ENCODE results near the gene MRPS21.

MRPS21 gene

GRCh38 chr1:150293433-150294253, at the start of gene MRPS21:
MRPS21 (plus strand) TSS chr1:150293861; CDS start chr1:150294367, 506 bp downstream.
- DNase-seq = peak; percentile 87

DNA sequence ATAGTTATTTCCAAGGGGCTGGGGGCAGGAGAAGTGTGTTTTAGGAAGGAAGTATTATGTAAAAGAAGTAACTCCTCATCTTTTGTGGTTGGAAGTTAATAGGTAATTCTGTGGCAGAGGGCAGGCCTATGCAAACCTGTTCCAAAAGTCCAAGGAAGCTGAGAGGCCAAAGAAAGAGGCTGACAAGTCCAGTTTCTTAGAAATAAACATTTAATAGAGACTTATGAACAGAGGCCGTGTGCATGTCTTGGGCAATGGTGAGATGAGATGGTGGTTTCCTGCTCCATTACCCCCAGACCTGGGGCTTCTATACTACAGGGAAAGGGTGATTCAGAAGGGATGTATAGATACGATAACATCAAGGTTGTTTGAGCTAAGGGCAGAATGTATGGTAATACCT, 43.7 kb upstream of the MRPS21 start:
- no peak for DNase-seq

DNA sequence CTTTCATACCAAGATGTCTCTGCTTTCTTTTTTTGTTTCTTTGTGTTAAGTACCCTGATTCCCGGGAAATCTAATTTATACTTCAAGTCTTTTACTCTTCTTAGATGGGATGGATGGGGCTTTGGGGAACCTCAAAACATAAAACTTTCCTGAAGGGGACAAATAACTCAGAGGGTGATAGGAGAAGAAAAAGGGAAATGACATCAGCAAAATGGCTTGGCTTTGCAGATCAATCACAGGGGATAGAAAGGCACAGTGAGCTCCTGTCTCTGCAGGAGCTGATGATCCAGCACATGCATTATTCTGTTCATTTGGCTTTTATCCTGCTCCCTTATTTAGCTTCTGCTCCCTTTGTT, 37.5 kb upstream of the MRPS21 start:
- no peak for DNase-seq

GRCh38 chr1:150256554-150257341, 36.9 kb upstream of the MRPS21 start:
- no peak for DNase-seq

GRCh38 chr1:150257624-150258585, 35.8 kb upstream of the MRPS21 start, which contains the start of gene CA14:
CA14 (plus strand) TSS chr1:150257774; CDS start chr1:150258129, 355 bp downstream.
- no peak for DNase-seq

- no peak for DNase-seq
Observed at GRCh38 chr1:150259217-150259616, 34.4 kb upstream of the MRPS21 start.

DNA sequence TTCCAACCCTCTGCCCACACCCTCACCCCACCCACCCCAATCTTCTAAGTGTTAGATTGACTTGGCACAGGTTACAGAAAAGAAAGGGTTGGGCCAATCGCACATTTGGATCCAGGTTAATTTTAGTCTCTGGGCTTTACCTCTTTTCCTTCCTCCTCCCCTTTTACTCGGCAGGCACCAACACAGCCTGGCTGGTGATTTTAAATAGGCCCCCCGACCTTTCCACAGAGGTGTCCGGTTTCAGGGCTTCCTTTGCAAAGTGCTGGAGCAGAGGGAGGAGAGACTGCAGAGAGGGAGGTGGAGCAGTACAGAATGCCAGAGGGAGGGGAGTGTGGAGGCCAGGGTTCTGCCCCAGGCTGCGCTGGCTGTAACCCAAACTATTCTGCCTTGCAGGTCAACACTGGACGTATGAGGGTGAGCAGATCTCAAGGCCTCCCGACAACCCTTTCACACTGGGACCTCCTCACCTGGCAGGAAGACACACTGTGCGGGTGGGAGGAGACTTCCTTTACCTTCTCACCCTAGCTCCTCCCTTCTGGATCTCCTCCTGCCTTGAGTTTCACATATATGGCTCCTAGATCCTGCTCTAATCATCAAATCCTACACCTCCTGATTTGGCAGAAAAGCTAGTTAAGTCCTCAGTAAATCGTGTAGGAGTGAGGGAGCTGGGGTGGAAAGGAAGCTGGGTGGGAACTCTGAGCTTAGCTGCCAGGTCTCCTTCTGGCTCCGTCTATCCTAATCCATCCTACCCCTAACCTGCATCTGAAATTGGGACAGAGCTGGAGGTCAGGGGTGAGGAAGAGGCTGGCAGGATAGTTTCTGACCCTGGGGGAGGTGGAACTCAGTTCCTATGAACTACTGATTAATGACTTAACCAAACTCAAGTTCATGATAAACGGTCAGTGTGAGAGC, 33.6 kb upstream of the MRPS21 start:
- no peak for DNase-seq

GRCh38 chr1:150261367-150261766, 32.3 kb upstream of the MRPS21 start:
- DNase-seq = no peak

DNA sequence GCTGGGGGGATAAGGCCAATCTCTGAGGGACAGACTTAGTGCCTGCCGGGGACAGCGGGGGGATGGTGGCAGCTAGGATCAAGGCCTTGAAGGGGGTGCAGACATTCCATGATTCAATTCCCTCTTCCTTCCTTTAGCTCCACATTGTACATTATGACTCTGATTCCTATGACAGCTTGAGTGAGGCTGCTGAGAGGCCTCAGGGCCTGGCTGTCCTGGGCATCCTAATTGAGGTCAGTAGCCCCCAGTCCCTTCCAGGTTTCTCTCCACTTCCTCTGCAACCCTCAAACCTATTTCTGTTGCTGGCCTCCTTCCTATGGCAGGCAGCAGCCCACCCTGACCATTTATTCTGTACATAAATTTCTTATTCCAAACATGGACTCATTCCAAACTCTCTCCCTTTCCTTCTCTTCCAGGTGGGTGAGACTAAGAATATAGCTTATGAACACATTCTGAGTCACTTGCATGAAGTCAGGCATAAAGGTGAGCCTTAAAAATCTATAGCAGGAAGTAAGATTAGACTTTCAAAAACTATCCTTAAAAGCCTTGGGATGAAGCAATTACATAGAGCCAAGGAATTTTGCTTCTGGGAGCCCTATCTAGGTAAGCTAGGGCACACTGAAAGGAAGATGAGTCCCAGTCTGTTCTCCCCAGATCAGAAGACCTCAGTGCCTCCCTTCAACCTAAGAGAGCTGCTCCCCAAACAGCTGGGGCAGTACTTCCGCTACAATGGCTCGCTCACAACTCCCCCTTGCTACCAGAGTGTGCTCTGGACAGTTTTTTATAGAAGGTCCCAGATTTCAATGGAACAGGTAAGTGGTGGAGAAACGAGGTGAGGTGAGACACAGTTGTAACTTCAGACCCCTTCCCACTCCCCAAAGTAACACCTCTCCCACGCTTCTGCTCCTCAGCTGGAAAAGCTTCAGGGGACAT, 31.0 kb upstream of the MRPS21 start:
- no peak for DNase-seq

DNA sequence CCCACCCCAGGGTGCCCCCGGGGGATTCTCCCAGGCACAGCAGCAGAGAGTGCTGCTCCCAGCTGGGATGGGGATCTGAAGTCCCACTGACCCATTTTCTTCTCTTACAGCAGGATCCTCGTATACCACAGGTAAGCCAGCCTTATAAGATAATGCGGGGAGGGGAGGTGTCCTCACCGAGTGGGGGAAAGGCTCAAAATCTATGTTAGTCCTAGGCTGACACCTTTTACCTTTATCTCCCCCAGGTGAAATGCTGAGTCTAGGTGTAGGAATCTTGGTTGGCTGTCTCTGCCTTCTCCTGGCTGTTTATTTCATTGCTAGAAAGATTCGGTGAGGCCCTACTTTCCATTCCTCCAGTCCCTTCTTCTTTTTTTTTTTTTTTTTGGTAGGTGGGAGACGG, 30.1 kb upstream of the MRPS21 start:
- DNase-seq = no peak

- DNase-seq = no peak
Observed at GRCh38 chr1:150267896-150268295, 25.8 kb upstream of the MRPS21 start.

- peak; percentile 22 for DNase-seq
Observed at GRCh38 chr1:150268340-150268704, 25.3 kb upstream of the MRPS21 start.

- DNase-seq = peak; percentile 95
Observed at GRCh38 chr1:150268705-150269403, 24.8 kb upstream of the MRPS21 start, which contains the start of gene APH1A. APH1A (minus strand) TSS chr1:150269016; CDS start chr1:150268810, 206 bp downstream.

DNA sequence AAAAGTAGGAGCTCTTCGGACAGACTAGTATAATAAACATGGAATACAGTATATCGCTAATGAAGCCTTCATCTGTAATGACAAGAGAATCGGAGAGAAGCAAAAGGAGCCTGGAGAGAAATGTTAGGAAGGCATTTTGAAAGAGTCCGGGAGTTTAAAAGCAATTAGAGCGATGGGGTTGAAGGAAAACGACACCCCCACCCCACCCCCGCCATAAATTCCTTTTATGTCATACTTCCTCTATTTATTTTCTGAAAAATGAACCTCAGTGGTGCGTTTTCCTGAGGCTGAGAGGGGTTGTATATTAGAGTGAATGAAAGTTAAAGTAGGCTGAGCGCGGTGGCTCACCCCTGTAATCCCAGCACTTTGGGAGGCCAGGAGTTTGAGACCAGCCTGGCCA, 24.2 kb upstream of the MRPS21 start:
- no peak for DNase-seq

- DNase-seq = no peak
Observed at GRCh38 chr1:150271291-150271959, 22.2 kb upstream of the MRPS21 start.

DNA sequence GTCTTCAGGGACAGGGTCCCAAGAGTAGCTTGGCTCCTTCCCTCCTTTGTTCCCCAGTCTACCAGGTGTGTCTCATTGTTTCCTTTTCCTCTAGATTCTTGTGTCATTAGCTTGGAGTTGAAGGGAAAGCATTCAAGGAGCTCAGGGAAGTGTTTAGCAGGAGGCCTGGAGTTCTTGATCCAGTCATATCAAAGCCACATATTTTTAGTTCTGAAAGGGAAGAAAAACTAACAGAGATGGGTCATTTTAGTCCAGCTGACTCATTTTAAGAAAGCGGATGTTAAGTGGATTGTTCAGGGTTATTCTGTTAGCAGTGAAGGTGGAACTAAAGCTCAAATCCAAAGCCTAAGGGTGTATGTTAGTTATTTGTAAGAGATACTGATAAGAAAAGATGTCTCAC, 20.4 kb upstream of the MRPS21 start:
- no peak for DNase-seq

GRCh38 chr1:150280138-150280707, 13.4 kb upstream of the MRPS21 start:
- no peak for DNase-seq

DNA sequence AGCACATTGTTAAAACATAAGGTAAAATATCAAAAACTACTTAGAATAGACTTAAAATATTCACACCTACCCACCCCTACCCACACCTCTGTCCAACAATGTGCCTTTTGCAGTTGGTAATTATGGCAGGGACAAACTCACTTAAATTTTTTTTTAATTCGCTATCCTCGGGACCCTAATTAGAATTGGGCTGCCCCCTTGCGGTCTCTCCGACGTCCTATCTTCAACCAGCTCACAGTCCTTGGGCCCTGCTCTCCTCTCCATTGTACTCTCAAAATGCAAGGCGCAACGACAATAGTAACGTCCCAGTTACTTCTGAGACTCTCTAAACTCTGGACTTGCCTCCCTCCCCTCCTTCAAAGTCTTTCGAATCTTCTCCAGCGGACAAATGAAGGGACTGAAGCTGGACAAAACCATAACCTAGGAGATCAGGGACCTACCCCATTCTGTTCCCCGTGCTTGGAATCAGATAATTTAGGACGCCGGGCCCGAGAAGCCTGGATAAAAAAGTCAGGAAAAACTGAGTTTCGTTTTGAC, 12.4 kb upstream of the MRPS21 start:
- peak; percentile 27 for DNase-seq
